IMR-90 (cell line): ENCODE results near the gene HCFC1. TPM values are rescaled to one million over a fixed set of nuclear protein-coding genes. Genes with fewer than 3 reads are reported as not detected.

Experiments used
- ATAC-seq: fragments of 200-7000 bp; cut with Tn5 transposase; 2 replicates; pipeline ENCODE4 v1.9.1; 2020; ENCODE audit warnings: low read depth, mild to moderate bottlenecking, moderate library complexity
- BruUV-seq: library from RNA; stranded (reverse); fragments of 400-500 nt; replicated peaks from 2 replicates; lab custom pipeline; 2021; lab: Mats Ljungman, UMichigan
- CTCF ChIA-PET: fragments of 300-600 bp; formaldehyde crosslinking; extraction: SDS; loops from one replicate; lab custom pipeline; 2021; ENCODE audit warnings: antibody characterized with exemption; lab: Yijun Ruan, JAX
- POLR2A ChIA-PET: fragments of 300-600 bp; sonication (Branson Sonifier 250); formaldehyde crosslinking; loops from one replicate; lab custom pipeline; 2022; ENCODE audit warnings: antibody characterized with exemption; ENCODE audit not compliant: unreplicated experiment; lab: Charles Lee
- DNase-seq: peaks from one replicate; pipeline ENCODE4 v3.0.0; 2013
- H2AFZ ChIP-seq: replicated peaks from 2 replicates; pipeline ENCODE3; 2013; ENCODE audit warnings: low read length, mild to moderate bottlenecking; ENCODE audit not compliant: poor library complexity
- H2AK5ac ChIP-seq: 2 replicates; pipeline ENCODE4 v1.6.1; 2013; ENCODE audit warnings: low read depth, low read length, inconsistent platforms
- H2AK9ac ChIP-seq: replicated peaks from 2 replicates; pipeline ENCODE3; 2013; ENCODE audit warnings: mild to moderate bottlenecking, low read depth, low read length, moderate library complexity; ENCODE audit not compliant: poor library complexity
- H2BK120ac ChIP-seq: 2 replicates; pipeline ENCODE4 v1.6.1; 2013; ENCODE audit warnings: low read depth, low read length, inconsistent platforms
- H2BK15ac ChIP-seq: 3 replicates; pipeline ENCODE4 v1.6.1; 2013; ENCODE audit warnings: low read depth, low read length, inconsistent platforms
- H2BK20ac ChIP-seq: 2 replicates; pipeline ENCODE4 v1.6.1; 2013; ENCODE audit warnings: low read depth, mild to moderate bottlenecking, inconsistent platforms, low read length, moderate library complexity
- H2BK5ac ChIP-seq: 2 replicates; pipeline ENCODE4 v1.6.1; 2013; ENCODE audit warnings: mild to moderate bottlenecking, low read depth, low read length, inconsistent platforms; ENCODE audit not compliant: poor library complexity, severe bottlenecking
- H3K14ac ChIP-seq: replicated peaks from 2 replicates; pipeline ENCODE4 v1.6.1; 2013; ENCODE audit warnings: low read depth, low read length, inconsistent platforms
- H3K18ac ChIP-seq: 2 replicates; pipeline ENCODE4 v1.6.1; 2013; ENCODE audit warnings: low read depth, low read length, control low read depth
- H3K23ac ChIP-seq: 2 replicates; pipeline ENCODE4 v1.6.1; 2013; ENCODE audit warnings: low read depth, low read length, inconsistent platforms
- H3K27ac ChIP-seq: 2 replicates; pipeline ENCODE4 v1.5.1; 2013; ENCODE audit warnings: mild to moderate bottlenecking, control low read depth, low read length; ENCODE audit not compliant: insufficient read depth
- H3K27me3 ChIP-seq: 2 replicates; pipeline ENCODE4 v1.6.1; 2013; ENCODE audit warnings: low read length; ENCODE audit not compliant: control insufficient read depth, insufficient read depth
- H3K36me3 ChIP-seq: 2 replicates; pipeline ENCODE4 v1.6.1; 2013; ENCODE audit warnings: low read length, mixed read lengths; ENCODE audit not compliant: control insufficient read depth, insufficient read depth
- H3K4ac ChIP-seq: 2 replicates; pipeline ENCODE4 v1.6.1; 2013; ENCODE audit warnings: low read depth, low read length, inconsistent platforms
- H3K4me1 ChIP-seq: 2 replicates; pipeline ENCODE4 v1.6.1; 2013; ENCODE audit warnings: low read length, mixed read lengths; ENCODE audit not compliant: control insufficient read depth, insufficient read depth
- H3K4me2 ChIP-seq: 2 replicates; pipeline ENCODE4 v1.6.1; 2013; ENCODE audit warnings: low read depth, mild to moderate bottlenecking, control low read depth, low read length, moderate library complexity
- H3K4me3 ChIP-seq: 2 replicates; pipeline ENCODE4 v1.5.1; 2013; ENCODE audit warnings: low read depth, mild to moderate bottlenecking, control low read depth, low read length, moderate library complexity; ENCODE audit not compliant: insufficient read depth
- H3K56ac ChIP-seq: 2 replicates; pipeline ENCODE4 v1.6.1; 2013; ENCODE audit warnings: low read length, inconsistent platforms; ENCODE audit not compliant: insufficient read depth; ENCODE audit errors: extremely low read depth
- H3K79me1 ChIP-seq, 2 experiments: 2 replicates each; pipeline ENCODE4 v1.6.1; 2013; ENCODE audit warnings: low read length in 2 of 2, inconsistent platforms in 1 of 2, low read depth in 1 of 2
- H3K9ac ChIP-seq: 2 replicates; pipeline ENCODE4 v1.6.1; 2013; ENCODE audit warnings: low read depth, low read length, control low read depth
- H3K9me1 ChIP-seq: 2 replicates; pipeline ENCODE4 v1.6.1; 2013; ENCODE audit warnings: low read length, inconsistent platforms; ENCODE audit not compliant: insufficient read depth
- H3K9me3 ChIP-seq: 2 replicates; pipeline ENCODE4 v1.6.1; 2013; ENCODE audit warnings: low read length; ENCODE audit not compliant: control insufficient read depth, insufficient read depth
- H4K20me1 ChIP-seq: 2 replicates; pipeline ENCODE4 v1.6.1; 2013; ENCODE audit warnings: low read length, inconsistent platforms; ENCODE audit not compliant: insufficient read depth
- H4K5ac ChIP-seq: 2 replicates; pipeline ENCODE4 v1.6.1; 2013; ENCODE audit warnings: mild to moderate bottlenecking, low read depth, low read length, control low read depth
- H4K8ac ChIP-seq, 2 experiments: 2 replicates each; pipeline ENCODE4 v1.6.1; 2013; ENCODE audit warnings: low read depth in 2 of 2, low read length in 2 of 2, control low read depth in 1 of 2, inconsistent platforms in 1 of 2
- H4K91ac ChIP-seq: 2 replicates; pipeline ENCODE4 v1.6.1; 2013; ENCODE audit warnings: low read depth, low read length, inconsistent platforms; ENCODE audit not compliant: insufficient read depth
- CEBPB ChIP-seq: IDR thresholded peaks from 2 replicates; pipeline ENCODE4 v1.6.1; 2012; ENCODE audit warnings: low read depth, low read length, improper control_type of control experiment
- CTCF ChIP-seq: conservative IDR thresholded peaks from 2 replicates; pipeline ENCODE4 v1.5.1; 2012; ENCODE audit warnings: mild to moderate bottlenecking, low read depth, low read length, improper control_type of control experiment
- ELK1 ChIP-seq: fragments of 150-350 bp; IDR thresholded peaks from 2 replicates; pipeline ENCODE4 v1.6.1; 2016; ENCODE audit warnings: low read depth, mild to moderate bottlenecking, low read length, moderate library complexity, borderline replicate concordance
- FOS ChIP-seq: fragments of 150-350 bp; IDR thresholded peaks from 2 replicates; pipeline ENCODE4 v1.6.1; 2016; ENCODE audit warnings: low read depth, low read length
- MAFK ChIP-seq: IDR thresholded peaks from 2 replicates; pipeline ENCODE4 v1.6.1; 2012; ENCODE audit warnings: low read depth, low read length, improper control_type of control experiment
- MAZ ChIP-seq: IDR thresholded peaks from 2 replicates; pipeline ENCODE4 v1.6.1; 2012; ENCODE audit warnings: low read depth, mild to moderate bottlenecking, low read length, improper control_type of control experiment, moderate library complexity, borderline replicate concordance
- MXI1 ChIP-seq: IDR thresholded peaks from 2 replicates; pipeline ENCODE4 v1.6.1; 2012; ENCODE audit warnings: low read depth, mild to moderate bottlenecking, low read length, moderate library complexity, borderline replicate concordance
- NFE2L2 ChIP-seq: fragments of 150-350 bp; IDR thresholded peaks from 2 replicates; pipeline ENCODE4 v1.6.1; 2016; ENCODE audit warnings: low read depth, mild to moderate bottlenecking, low read length
- POLR2A ChIP-seq: IDR thresholded peaks from 2 replicates; pipeline ENCODE4 v1.6.1; 2012; ENCODE audit warnings: mild to moderate bottlenecking, low read depth, low read length
- RAD21 ChIP-seq: IDR thresholded peaks from 2 replicates; pipeline ENCODE4 v1.6.1; 2012; ENCODE audit warnings: low read length, improper control_type of control experiment
- RCOR1 ChIP-seq: IDR thresholded peaks from 2 replicates; pipeline ENCODE4 v1.6.1; 2012; ENCODE audit warnings: mild to moderate bottlenecking, low read length, improper control_type of control experiment; ENCODE audit not compliant: insufficient replicate concordance
- RFX5 ChIP-seq: IDR thresholded peaks from 2 replicates; pipeline ENCODE4 v1.8.0; 2012; ENCODE audit warnings: low read depth, mild to moderate bottlenecking, low read length, moderate library complexity
- SMC3 ChIP-seq: fragments of 150-350 bp; IDR thresholded peaks from 2 replicates; pipeline ENCODE4 v1.6.1; 2016; ENCODE audit warnings: low read depth, mild to moderate bottlenecking, antibody characterized with exemption, low read length, moderate library complexity
- USF2 ChIP-seq: fragments of 150-350 bp; IDR thresholded peaks from 2 replicates; pipeline ENCODE4 v1.6.1; 2017; ENCODE audit warnings: mild to moderate bottlenecking, antibody characterized with exemption, low read length, low read depth
- WGBS, 2 experiments: methylation state at CpG; one replicate each; pipeline versions ENCODE4 v1.1.5 to v1.1.7; 2013; ENCODE audit warnings: missing lambda C conversion rate in 2 of 2; ENCODE audit not compliant: insufficient read length in 1 of 2; ENCODE audit errors: extremely low coverage in 2 of 2; 5-methylcytosine and 5-hydroxymethylcytosine counted together
- dilution Hi-C: fragments of 300-500 bp; cut with HindIII; formaldehyde crosslinking; loops from one replicate; pipeline ENCODE4 v1.14.3; 2018; ENCODE audit warnings: low sequenced_read_pairs; ENCODE audit not compliant: unreplicated experiment
- in situ Hi-C: fragments of 300-500 bp; cut with MboI; formaldehyde crosslinking; loops from 3 replicates; pipeline ENCODE4 v1.14.3; 2019; ENCODE audit warnings: low sequenced_read_pairs, inconsistent platforms, mixed read lengths
- intact Hi-C: fragments of 100-400 bp; cut with micrococcal nuclease; formaldehyde crosslinking; loops from 2 replicates; pipeline ENCODE4 v1.10.0; 2022
- polyA plus RNA-seq, 3 experiments: library from polyadenylated mRNA; depleted of rRNA; stranded (reverse); fragments of >200 nt; gene quantifications; 2 replicates each; pipeline ENCODE4 v1.2.3, GENCODE V29; 2012; ENCODE audit warnings: low replicate concordance in 1 of 3
- total RNA-seq: library from RNA; depleted of rRNA; stranded (reverse); fragments of >200 nt; gene quantifications from 2 replicates; pipeline ENCODE4 v1.2.3, GENCODE V29; 2012

HCFC1 gene
- total and polyA plus RNA-seq, 2 of the 4 experiments (the other 2 are of a cell fraction): 3.2 to 17.6 TPM

GRCh38 chrX:153974003-153974725, 2.5 kb upstream of the HCFC1 start:
- Histone ChIP-seq H3K9me3 (no peaks in the 10 kb centered on the region), H2AFZ (peak overlapping the region; percentile 67), H3K9me1 (peaks cover 3% of the 10 kb centered on the region; the same call in 1 of the 2 replicates), H3K18ac (no peak overlapping the region), H3K36me3 (no peaks in the 10 kb centered on the region), H2AK5ac (peak overlapping the region; percentile 46; the same call in 1 of the 2 replicates), H3K4me1 (peaks cover 8% of the 10 kb centered on the region), H3K27ac (no peak overlapping the region), H3K27me3 (no peaks in the 10 kb centered on the region), H3K9ac (no peak overlapping the region), H4K91ac (no peak overlapping the region), H4K5ac (no peak overlapping the region), H3K79me1 (peaks cover 14 to 23% of the 10 kb centered on the region in 2 experiments; a peak in 2 of 4 replicates), H3K4ac (peak overlapping the region; percentile 84; the same call in 1 of the 2 replicates), H2BK20ac (no peak overlapping the region), H4K8ac (peak overlapping the region; percentile 19 to 20; a peak in 1 of 4 replicates), H3K4me3 (no peak overlapping the region), H3K56ac (no peak overlapping the region), H3K14ac (peak overlapping the region; percentile 86; the same call in 1 of the 2 replicates), H2BK5ac (no peak overlapping the region), H2BK15ac (no peak overlapping the region), H3K23ac (peak overlapping the region; percentile 67; the same call in 1 of the 2 replicates), H2AK9ac (peak overlapping the region; percentile 94), H3K4me2 (peak overlapping the region; percentile 98; the same call in 1 of the 2 replicates), H2BK120ac (0 out of 2 replicates have a peak overlapping the region, but pooled peaks have one; percentile 22), H4K20me1 (peaks cover 16% of the 10 kb centered on the region)
- ATAC-seq (no peak), DNase-seq (no peak)
- no TSS peak for BruUV-seq
- in situ Hi-C loops (no loop called here), intact Hi-C loops (no loop called here), dilution Hi-C loops (no loop called here)
- WGBS, 2 experiments: 73% methylated on average over 8 of the region's 14 CpGs; no CpG with 5 or more reads in 1 of the 2 experiments
- CTCF ChIA-PET: no interaction called here
- POLR2A ChIA-PET: interaction anchor here (0.5 kb wide), 1 partner anchor 453 kb away, joined by 11 read pairs; no protein-coding TSS in a partner anchor
- TF ChIP-seq USF2 (no peak), RAD21 (no peak), MAFK (no peak), RFX5 (no peak), SMC3 (no peak), CTCF (no peak), RCOR1 (no peak), MAZ (no peak), CEBPB (no peak), NFE2L2 (no peak), FOS (no peak), MXI1 (no peak), POLR2A (no peak), ELK1 (no peak)
